HG03575 (cell line): Measurements from ENCODE around the gene VAV2.

Experiments used
- ATAC-seq: cut with Tn5 transposase; IDR thresholded peaks from one replicate; pipeline ENCODE4 v1.9.1; 2021; ENCODE audit not compliant: unreplicated experiment, insufficient number of reproducible peaks, low FRiP score; ENCODE audit errors: extremely low read depth

Gene VAV2

GRCh38 chr9:133875131-133875530 is 117.0 kb downstream of the VAV2 start:
- no peak for ATAC-seq

GRCh38 chr9:133874659-133875058 is 117.5 kb downstream of the VAV2 start:
- ATAC-seq, result no peak

GRCh38 chr9:133874060-133874657 is 118.0 kb downstream of the VAV2 start:
- ATAC-seq, result no peak

GRCh38 chr9:133873461-133873891 is 118.6 kb downstream of the VAV2 start:
- ATAC-seq, result no peak

GRCh38 chr9:133873009-133873408 is 119.1 kb downstream of the VAV2 start:
- no peak for ATAC-seq

- no peak for ATAC-seq
Observed at GRCh38 chr9:133870598-133871595, 121.2 kb downstream of the VAV2 start.

- no peak for ATAC-seq
Observed at GRCh38 chr9:133869674-133870405, 122.3 kb downstream of the VAV2 start.

GRCh38 chr9:133868203-133868602 is 123.9 kb downstream of the VAV2 start:
- no peak for ATAC-seq

GRCh38 chr9:133866946-133867345 is 125.2 kb downstream of the VAV2 start:
- ATAC-seq, result no peak

- no peak for ATAC-seq
Observed at GRCh38 chr9:133864011-133864410, 128.1 kb downstream of the VAV2 start.

- ATAC-seq, result no peak
Observed at GRCh38 chr9:133863257-133863592, 128.9 kb downstream of the VAV2 start.

- no peak for ATAC-seq
Observed at GRCh38 chr9:133862585-133863256, 129.4 kb downstream of the VAV2 start.

- ATAC-seq, result no peak
Observed at GRCh38 chr9:133861692-133862091, 130.4 kb downstream of the VAV2 start.

- ATAC-seq, result no peak
Observed at GRCh38 chr9:133861086-133861485, 131.0 kb downstream of the VAV2 start.

GRCh38 chr9:133858771-133859170 is 133.4 kb downstream of the VAV2 start:
- ATAC-seq, result no peak

- ATAC-seq, result no peak
Observed at GRCh38 chr9:133857639-133858038, 134.5 kb downstream of the VAV2 start.

GRCh38 chr9:133856798-133857197 is 135.3 kb downstream of the VAV2 start:
- ATAC-seq, result no peak

GRCh38 chr9:133855802-133856521 is 136.2 kb downstream of the VAV2 start:
- no peak for ATAC-seq

GRCh38 chr9:133855371-133855770 is 136.8 kb downstream of the VAV2 start:
- no peak for ATAC-seq
